GM18868 (cell line): ENCODE measurements around the gene RAP1A.
"Not testable (repeated sequence)": the region's sequence is repeated elsewhere in the genome, so short reads cannot be mapped to it uniquely, and the experiment has no call there.

Source experiments
- ATAC-seq: cut with Tn5 transposase; IDR thresholded peaks from one replicate; pipeline ENCODE4 v1.9.1; 2021; ENCODE audit warnings: mild to moderate bottlenecking, moderate library complexity; ENCODE audit not compliant: unreplicated experiment

Gene RAP1A

DNA sequence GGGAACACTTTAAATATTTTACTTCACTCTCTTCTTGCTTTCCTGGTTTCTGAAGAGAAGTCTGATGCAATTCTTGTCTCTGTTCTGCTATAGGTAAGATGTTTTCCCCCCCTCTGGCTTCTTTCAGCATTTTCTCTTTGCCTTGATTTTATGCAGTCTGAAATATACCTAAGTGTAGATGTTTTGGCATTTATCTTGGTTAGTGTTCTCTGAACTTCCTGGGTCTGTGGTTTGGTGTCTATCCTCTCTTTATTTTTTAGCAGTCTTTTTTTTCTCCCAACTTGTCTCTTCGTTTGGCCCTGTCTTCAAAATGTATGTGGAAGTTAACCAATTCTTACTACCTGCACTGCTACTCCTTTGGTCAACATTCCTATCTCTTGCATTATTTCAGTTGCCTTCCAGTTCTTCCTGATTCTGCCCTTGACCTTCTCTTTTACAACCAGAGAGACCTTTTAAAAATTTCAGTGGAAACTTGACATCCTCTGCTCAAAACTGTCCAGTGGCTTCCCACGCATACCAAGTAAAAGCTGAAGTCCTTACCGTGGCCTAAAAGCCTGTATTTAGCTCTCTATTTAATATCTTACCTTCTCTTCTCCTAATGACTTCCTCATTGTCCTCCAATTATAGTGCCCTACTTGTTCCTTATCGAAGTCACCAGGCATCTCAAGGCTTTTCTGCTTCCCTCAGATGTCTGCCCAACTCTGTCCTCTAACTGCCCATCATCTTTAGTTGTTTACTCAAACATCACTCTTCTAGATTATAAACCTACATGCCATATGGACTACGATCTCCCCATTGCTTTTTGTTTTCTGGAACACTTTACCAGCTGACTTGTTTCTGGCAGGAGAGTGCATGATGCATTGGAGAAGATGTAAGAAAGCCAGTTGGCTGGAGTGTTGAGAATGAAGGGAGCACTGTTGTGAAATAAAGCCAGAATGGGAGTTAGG lies 40.9 kb downstream of the RAP1A start:
- ATAC-seq: no peak

GRCh38 chr1:111664652-111665051 lies 45.1 kb downstream of the RAP1A start:
- ATAC-seq: no peak

DNA sequence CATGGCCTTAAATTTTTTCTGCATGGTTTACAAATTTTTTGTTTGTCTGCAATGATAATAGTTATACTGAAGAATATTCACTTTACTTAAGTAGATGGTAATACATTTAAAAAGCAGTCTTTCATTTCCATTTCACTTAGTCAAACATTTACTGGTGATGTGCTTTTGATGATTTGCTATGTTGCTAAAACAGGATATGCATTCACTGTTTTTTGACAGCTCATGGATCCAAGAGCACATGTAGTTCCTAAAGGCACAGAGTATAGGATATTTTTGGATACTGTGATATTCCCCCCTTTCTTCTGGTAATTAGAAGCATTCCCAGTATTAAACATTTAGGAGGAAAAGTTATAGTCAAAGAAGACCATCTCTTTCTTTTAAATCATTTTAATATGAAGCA lies 45.9 kb downstream of the RAP1A start:
- ATAC-seq: no peak

DNA sequence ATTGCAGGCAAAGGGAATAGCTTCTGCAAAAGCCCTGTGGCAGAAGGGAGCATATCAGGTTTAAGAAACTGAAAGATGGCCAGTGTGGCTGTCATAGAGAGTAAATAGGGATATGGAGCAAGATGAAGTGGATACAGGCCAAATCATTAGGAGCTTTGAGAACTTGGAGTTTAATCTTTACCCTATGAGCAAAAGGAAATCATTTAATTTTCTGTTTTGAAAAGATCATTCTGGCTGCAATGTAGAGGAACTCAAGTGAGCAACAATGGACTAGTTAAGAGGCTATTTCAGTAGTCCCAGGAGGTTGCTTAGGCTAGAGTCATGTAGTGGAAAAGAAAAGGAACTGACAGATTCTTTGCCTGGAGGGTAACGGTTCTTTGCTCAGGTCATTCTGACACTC lies 47.2 kb downstream of the RAP1A start:
- no peak for ATAC-seq

- no peak for ATAC-seq
Observed at GRCh38 chr1:111669268-111669667, 49.7 kb downstream of the RAP1A start.

GRCh38 chr1:111671852-111672251 lies 52.3 kb downstream of the RAP1A start:
- no peak for ATAC-seq

DNA sequence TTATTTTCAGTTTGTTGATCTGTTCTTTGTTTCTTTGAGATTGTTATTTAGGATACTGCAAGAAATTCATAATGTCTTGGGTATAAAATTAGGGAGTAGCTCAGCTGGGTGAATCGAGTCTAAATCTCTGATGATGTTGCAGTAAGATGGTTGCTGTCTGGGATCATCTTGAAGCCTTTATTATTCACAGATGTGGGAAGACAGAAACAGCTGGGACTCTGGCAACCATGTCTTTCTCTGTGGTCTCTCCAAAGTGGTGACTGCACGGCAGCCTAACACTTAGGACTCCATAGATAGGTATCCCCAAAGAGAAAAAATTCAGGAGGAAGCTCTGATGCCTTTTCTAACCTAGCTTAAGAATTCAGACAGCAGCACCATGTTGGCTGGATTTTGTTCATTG lies 52.7 kb downstream of the RAP1A start:
- no peak for ATAC-seq

DNA sequence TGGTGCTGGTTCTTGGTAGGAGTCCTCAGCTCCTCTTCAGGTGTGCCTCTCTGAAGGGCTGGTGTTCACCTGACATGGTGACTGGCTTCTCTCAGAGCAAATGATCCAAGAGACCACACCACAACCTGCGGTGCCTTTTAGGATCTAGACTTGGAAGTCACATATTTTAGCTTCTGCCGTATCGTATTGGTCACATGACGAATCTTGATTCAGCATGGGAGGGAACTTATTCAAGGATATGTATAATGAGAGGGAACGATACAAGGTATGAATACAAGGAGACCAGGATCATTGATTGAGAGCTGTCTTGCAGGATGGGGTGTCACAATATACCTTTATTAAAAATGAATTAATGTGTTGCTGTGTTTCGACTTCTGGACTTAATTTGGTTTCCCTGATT lies 58.0 kb downstream of the RAP1A start:
- ATAC-seq: no peak

GRCh38 chr1:111679541-111679940 lies 60.0 kb downstream of the RAP1A start:
- no peak for ATAC-seq

DNA sequence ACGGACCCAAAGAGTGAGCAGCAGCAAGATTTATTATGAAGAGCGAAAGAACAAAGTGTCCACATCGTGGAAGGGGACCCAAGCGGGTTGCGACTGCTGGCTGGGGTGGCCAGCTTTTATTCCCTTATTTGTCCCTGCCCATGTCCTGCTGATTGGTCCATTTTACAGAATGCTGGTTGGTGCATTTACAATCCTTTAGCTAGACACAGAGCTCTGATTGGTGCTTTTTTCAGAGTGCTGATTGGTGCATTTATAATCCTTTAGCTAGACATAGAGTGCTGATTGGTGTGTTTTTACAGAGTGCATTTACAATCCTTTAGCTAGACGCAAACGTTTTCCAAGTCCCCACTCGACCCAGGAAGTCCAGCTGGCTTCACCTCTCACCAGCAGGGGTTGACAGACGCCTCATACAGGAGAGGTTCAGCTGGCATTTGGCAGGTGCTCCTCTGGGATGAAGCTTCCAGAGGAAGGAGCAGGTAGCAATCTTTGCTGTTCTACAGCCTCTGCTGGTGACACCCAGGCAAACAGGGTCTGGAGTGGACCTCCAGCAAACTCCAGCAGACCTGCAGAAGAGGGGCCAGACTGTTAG lies 60.7 kb downstream of the RAP1A start:
- ATAC-seq: not testable (repeated sequence)

DNA sequence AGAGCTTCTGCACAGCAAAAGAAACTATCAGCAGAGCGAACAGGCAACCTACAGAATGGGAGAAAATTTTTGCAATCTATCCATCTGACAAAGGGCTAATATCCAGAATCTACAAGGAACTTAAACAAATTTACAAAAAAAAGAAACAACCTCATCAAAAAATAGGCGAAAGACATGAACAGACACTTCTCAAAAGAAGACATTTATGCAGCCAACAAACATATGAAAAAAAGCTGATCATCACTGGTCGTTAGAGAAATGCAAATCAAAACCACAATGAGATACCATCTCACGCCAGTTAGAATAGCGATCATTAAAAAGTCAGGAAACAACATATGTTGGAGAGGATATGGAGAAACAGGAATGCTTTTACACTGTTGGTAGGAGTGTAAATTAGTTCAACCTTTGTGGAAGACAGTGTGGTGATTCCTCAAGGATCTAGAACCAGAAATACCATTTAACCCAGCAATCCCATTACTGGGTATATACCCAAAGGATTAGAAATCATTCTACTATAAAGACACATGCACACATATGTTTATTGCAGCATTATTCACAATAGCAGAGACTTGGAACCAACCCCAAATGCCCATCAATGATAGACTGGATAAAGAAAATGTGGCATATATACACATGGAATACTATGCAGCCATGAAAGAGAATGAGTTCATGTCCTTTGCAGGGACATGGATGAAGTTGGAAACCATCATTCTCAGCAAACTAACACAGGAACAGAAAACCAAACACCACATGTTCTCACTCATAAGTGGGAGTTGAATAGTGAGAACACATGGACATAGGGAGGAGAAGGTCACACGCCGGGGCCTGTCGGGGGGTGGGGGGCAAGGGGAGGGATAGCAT lies 65.9 kb downstream of the RAP1A start:
- ATAC-seq: not testable (repeated sequence)

GRCh38 chr1:111690306-111690617 lies 70.7 kb downstream of the RAP1A start:
- ATAC-seq: no peak

GRCh38 chr1:111691886-111692285 lies 72.3 kb downstream of the RAP1A start:
- ATAC-seq: no peak

DNA sequence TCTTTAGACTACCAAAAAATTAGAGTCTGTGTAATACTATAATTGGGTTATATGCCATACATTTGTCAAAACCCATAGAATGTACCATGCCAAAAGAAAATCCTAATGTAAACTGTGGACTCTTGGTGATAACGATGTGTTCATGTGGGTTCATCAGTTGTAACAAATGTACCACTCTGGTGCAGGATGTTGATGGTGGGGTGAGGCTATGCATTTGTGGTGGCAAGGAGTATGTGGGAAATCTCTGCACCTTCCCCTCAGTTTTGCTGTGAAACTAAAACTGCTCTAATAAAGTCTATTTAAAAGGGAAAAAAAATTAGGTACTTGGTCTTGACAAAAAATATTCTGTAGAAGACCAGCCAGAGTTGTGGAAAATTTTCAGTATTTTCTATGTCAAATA lies 76.2 kb downstream of the RAP1A start:
- ATAC-seq: no peak

DNA sequence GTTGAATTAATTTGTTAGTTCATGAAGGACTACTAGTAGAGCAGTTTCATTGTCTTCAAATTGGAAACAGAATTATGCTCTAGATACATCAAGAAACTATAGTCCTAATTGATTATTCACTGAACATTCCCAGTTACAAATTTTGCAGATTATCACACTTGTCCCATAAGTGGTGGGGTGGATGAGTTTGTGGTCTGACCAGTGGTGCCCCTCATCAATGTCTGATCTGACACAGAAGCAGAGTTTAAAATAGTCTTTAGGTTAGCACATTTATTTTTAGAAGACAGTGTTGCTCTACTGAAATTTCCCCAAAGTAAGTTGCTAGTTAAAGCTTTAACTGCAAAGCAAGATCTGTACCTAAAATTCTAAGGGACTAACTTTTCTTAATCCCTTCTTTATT lies 76.7 kb downstream of the RAP1A start:
- peak; percentile 48 for ATAC-seq

- no peak for ATAC-seq
Observed at GRCh38 chr1:111699268-111699667, 79.7 kb downstream of the RAP1A start.

GRCh38 chr1:111702504-111703050 lies 83.0 kb downstream of the RAP1A start:
- ATAC-seq: no peak

GRCh38 chr1:111704240-111704639 lies 84.7 kb downstream of the RAP1A start:
- no peak for ATAC-seq

DNA sequence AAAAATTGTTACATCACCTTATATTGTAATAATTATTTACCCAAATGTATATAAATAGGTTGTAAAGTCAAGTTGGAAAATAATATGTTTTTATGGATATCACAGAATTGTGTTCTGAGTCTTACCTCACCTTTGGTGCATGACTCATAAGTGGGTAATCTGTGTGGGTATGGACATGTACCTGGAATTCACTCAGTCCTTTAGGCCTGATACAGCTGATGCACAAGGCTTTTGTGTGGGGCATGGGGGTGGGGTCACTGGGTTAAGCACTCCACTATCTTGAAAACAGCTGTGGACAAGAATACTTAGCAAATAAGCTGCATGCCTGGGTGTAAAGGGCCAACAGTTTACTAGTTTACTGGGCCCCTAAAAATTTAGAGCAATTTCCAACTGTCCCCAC lies 85.2 kb downstream of the RAP1A start:
- no peak for ATAC-seq

GRCh38 chr1:111705841-111706240 lies 86.3 kb downstream of the RAP1A start:
- ATAC-seq: no peak

DNA sequence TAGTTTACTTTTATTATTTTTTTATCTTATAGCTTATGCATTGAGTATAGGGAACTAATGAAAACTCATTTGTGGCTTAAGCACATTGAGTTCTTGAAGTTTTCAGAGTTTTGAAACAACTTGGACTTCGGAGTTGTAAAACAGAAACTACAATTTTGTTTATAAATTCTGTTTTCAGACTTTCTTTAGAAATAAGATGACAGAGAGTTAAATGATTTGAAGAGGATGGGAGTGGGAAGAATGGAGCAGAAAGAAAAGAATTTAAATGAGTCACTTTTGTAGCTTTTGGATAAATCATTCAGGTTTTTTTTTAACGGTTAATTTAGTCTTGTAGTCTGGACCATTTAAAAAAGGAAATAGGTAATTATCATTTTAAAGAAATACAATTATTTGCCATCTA lies 87.3 kb downstream of the RAP1A start:
- ATAC-seq: no peak
